Heart left ventricle (tissue), 13 donors: ENCODE data around the gene GUCA2B.

Experiments
- CTCF ChIP-seq, 12 donors: fragments of 200-600 bp; sonication (generic) in 4 of 12; IDR thresholded peaks; one replicate each; pipeline versions ENCODE4 v1.5.0 to v1.8.0; 2018 to 2022; ENCODE audit warnings: antibody characterized with exemption in 12 of 12, mild to moderate bottlenecking in 5 of 12
- POLR2A ChIP-seq, 2 donors: fragments of 450-650 bp; IDR thresholded peaks; one replicate each; pipeline ENCODE4 v1.6.1; 2017; ENCODE audit warnings: antibody characterized with exemption in 2 of 2, mild to moderate bottlenecking in 2 of 2, moderate library complexity in 2 of 2
- donor health status: ischemic (EF 13 %, LVEDD 7.1; RV severe dilation, severe dysfunction).
- donor health status: DM: no; HTN: yes; CAD: no.
- donor health status: DM: no; HTN: no; CAD: no.
- donor health status: ischemic (EF 25% LVEDD 6.9; RV normal size, moderate dysfunction).
- donor health status: ischemic (EF 25% LVEDD 5.7; RV mildly dilated, moderate dysfunction).
- donor health status: ischemic (EF 35%, LVEDD 5.7; RV mildly dilated, moderate dysfunction).
- donor health status: nonischemic (EF 11% LVEDD 7.7; RV severe dilation, severe dysfunction).
- donor health status: DM: yes; HTN: yes; CAD: no.
- donor health status: PGD.
- donor health status: ischemic (EF 29% LVEDD 5.4; RV normal size, mild dysfunction).
- donor health status: nonischemic (EF 23%, LVEDD 6.1; RV moderate dilation, normal function).

GRCh38 chr1:42201986-42202385, 48.8 kb downstream of the GUCA2B start:
- TF ChIP-seq CTCF (IDR thresholded peaks at IDR 0.05), result no peak
- no peak for TF ChIP-seq POLR2A (IDR thresholded peaks at IDR 0.05)
